HG02852 (cell line): Measurements from ENCODE around the gene ENDOG.
"Not testable (repeated sequence)": the region's sequence is repeated elsewhere in the genome, so short reads cannot be mapped to it uniquely, and the experiment has no call there.

Experiments used
- ATAC-seq: cut with Tn5 transposase; IDR thresholded peaks from one replicate; pipeline ENCODE4 v1.9.1; 2021; ENCODE audit warnings: mild to moderate bottlenecking, moderate library complexity; ENCODE audit not compliant: unreplicated experiment

ENDOG gene

GRCh38 chr9:128860937-128861336 lies 42.6 kb downstream of the ENDOG start:
- no peak for ATAC-seq

DNA sequence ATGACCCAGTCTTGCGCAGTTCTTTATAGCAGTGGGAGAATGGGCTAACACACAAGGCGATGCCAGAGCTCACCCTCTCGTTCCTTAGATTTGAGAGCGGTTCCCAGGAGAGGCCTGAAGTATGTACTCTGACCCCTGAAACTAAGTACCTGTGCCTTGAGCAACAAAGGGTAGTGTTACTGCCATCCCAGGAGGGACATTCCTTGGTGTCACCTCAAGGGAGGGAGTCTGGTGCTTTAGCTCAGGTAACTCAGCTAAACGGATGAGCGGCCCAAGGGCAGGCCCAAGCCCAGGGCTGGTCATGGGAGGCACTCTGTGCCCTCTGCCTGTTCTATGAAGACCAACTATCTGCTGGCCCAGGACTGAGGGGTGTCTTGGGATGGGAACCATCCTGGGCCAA lies 43.2 kb downstream of the ENDOG start:
- ATAC-seq, result no peak

DNA sequence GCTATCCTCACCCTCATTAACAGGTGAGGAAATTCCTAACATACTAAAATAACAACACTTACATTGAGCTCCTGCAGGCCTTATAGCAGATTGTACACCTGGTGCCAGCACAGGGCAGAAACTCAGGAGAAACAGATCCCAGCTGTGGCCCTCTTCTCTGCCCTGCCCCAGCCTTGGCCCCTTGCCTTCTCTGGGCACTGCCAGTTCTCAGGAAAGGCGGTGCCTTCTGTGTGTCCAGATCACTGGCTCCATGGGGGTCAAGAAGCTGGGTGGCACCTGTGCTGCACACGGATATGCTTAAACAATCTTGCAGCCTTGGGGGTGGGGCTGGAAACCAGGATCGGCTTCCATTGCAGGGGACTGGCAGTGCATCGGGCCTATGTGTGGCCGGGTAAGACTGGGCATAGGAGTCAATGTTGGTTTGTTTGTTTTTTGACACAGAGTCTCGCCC lies 44.1 kb downstream of the ENDOG start:
- ATAC-seq, result no peak

GRCh38 chr9:128863647-128864046 lies 45.3 kb downstream of the ENDOG start:
- no peak for ATAC-seq

GRCh38 chr9:128870128-128870940 lies 52.0 kb downstream of the ENDOG start:
- ATAC-seq, result no peak

DNA sequence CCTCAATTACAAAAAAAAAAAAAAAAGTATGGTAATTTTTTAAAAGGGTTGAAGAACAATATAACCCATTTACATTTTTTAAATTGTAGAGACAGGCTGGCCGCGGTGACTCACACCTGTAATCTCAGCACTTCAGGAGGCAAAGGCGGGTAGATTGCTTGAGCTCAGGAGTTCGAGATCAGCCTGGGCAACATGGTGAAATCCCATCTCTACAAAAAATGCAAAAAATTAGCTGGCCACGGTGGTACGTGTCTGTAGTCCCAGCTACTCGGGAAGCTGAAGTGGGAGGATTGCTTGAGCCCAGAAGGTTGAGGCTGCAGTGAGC lies 52.6 kb downstream of the ENDOG start:
- not testable (repeated sequence) for ATAC-seq
